ENCODE measurements around the gene NAA38. TPM values are rescaled to one million over a fixed set of nuclear protein-coding genes. Genes with fewer than 3 reads are reported as not detected.

NAA38 gene
- total RNA-seq, 1 experiment from 2014 or later: 103 TPM

GRCh38 chr17:7807206-7807605 lies 50.2 kb downstream of the NAA38 start:
- H3K27me3 ChIP-seq (ENCODE audit: insufficient read depth, low read length): no peaks in the 10 kb centered on the region
- H4K20me1 ChIP-seq (ENCODE audit: insufficient read depth): no peaks in the 10 kb centered on the region
- no peaks in the 10 kb centered on the region for H3K9me2 ChIP-seq (ENCODE audit: insufficient read depth)
- intact Hi-C loops (cut with micrococcal nuclease): no loop called here
- ChIA-PET RAD21 (ENCODE audit: low non-redundant PET in 1 of 2, low total read pairs in 2 of 2, uncharacterized antibody in 2 of 2, unreplicated experiment in 2 of 2) (no interaction called here), POLR2A (no interaction called here), CTCF (no interaction called here)
- no peak overlapping the region for H3K9ac ChIP-seq (ENCODE audit: low read length)
- H3K4me1 ChIP-seq (ENCODE audit: control insufficient read depth in 1 of 2, insufficient read depth in 2 of 2, low read length in 2 of 2): peaks cover 9 to 24% of the 10 kb centered on the region in 2 experiments
- no peak overlapping the region for H3K4me2 ChIP-seq (ENCODE audit: low read length)
- no peaks in the 10 kb centered on the region for H3K79me2 ChIP-seq (ENCODE audit: insufficient read depth, low read length)
- H3K27ac ChIP-seq (ENCODE audit: low read depth, low read length): no peak overlapping the region
- TF ChIP-seq ZBTB33 (IDR thresholded peaks at IDR 0.05; ENCODE audit: extremely low read depth, insufficient replicate concordance, low read length) (no peak), ATF3 (IDR thresholded peaks at IDR 0.05) (no peak), RAD21 (IDR thresholded peaks at IDR 0.05; ENCODE audit: low read depth) (no peak), SRF (IDR thresholded peaks at IDR 0.05; ENCODE audit: low read depth) (no peak), FOSL1 (IDR thresholded peaks at IDR 0.05; ENCODE audit: low read depth) (no peak), SIN3A (IDR thresholded peaks at IDR 0.05; ENCODE audit: low read depth) (no peak)
- no TSS peak for BruUV-seq (replicated peaks)
- no peaks in the 10 kb centered on the region for H3K36me3 ChIP-seq (ENCODE audit: control insufficient read depth in 1 of 2, insufficient read depth in 2 of 2, low read length in 2 of 2)
- no peak overlapping the region for H3K4me3 ChIP-seq (replicated peaks in 1 of 2; ENCODE audit: low read depth in 1 of 2, low read length in 2 of 2)
- DNase-seq (ENCODE audit: low read depth, low spot score) (no peak), ATAC-seq (no peak)
- no peak overlapping the region for H2AFZ ChIP-seq (ENCODE audit: low read depth, low read length, poor library complexity, severe bottlenecking)
- H3K9me3 ChIP-seq (ENCODE audit: control insufficient read depth in 1 of 2, insufficient read depth in 1 of 2, low read depth in 1 of 2, low read length in 2 of 2): no peaks in the 10 kb centered on the region

Other genes with a start within 250 kb of the NAA38 start
- 49.7 TPM for gene FXR2, start 242.7 kb downstream of the NAA38 start, total RNA-seq (2021; ENCODE audit: unreplicated experiment)
- 54.9 TPM for gene SAT2, start 229.7 kb downstream of the NAA38 start, total RNA-seq (2021; ENCODE audit: unreplicated experiment)
- gene SHBG, start 227.4 kb downstream of the NAA38 start, total RNA-seq (2021; ENCODE audit: unreplicated experiment): not detected
- not detected for gene ATP1B2, start 206.6 kb downstream of the NAA38 start, total RNA-seq (2021; ENCODE audit: unreplicated experiment)
- 110 TPM for gene TP53, start 170.1 kb downstream of the NAA38 start, total RNA-seq (2021; ENCODE audit: unreplicated experiment)
- 28.8 TPM for gene WRAP53, start 169.1 kb downstream of the NAA38 start, total RNA-seq (2021; ENCODE audit: unreplicated experiment)
- 0.07 TPM for gene EFNB3, start 152.4 kb downstream of the NAA38 start, total RNA-seq (2021; ENCODE audit: unreplicated experiment)
- gene DNAH2, start 139.8 kb downstream of the NAA38 start, total RNA-seq (2021; ENCODE audit: unreplicated experiment): 2.0 TPM
- 42.1 TPM for gene KDM6B, start 23.3 kb downstream of the NAA38 start, total RNA-seq (2021; ENCODE audit: unreplicated experiment)
- gene TMEM88, start 2.5 kb downstream of the NAA38 start, total RNA-seq (2021; ENCODE audit: unreplicated experiment): 2.8 TPM
- gene CYB5D1, start 444 bp upstream of the NAA38 start, total RNA-seq (2021; ENCODE audit: unreplicated experiment): 21.5 TPM
- 54.8 TPM for gene CHD3, start 31.2 kb upstream of the NAA38 start, total RNA-seq (2021; ENCODE audit: unreplicated experiment)
- 0.74 TPM for gene RNF227, start 58.7 kb upstream of the NAA38 start, total RNA-seq (2021; ENCODE audit: unreplicated experiment)
- gene KCNAB3, start 72.3 kb upstream of the NAA38 start, total RNA-seq (2021; ENCODE audit: unreplicated experiment): 7.1 TPM
- gene TRAPPC1, start 74.4 kb upstream of the NAA38 start, total RNA-seq (2021; ENCODE audit: unreplicated experiment): 123 TPM
- gene CNTROB, start 74.6 kb upstream of the NAA38 start, total RNA-seq (2021; ENCODE audit: unreplicated experiment): 54.6 TPM
- gene GUCY2D, start 145.1 kb upstream of the NAA38 start, total RNA-seq (2021; ENCODE audit: unreplicated experiment): 1.4 TPM
- 0.30 TPM for gene ALOX15B, start 181.5 kb upstream of the NAA38 start, total RNA-seq (2021; ENCODE audit: unreplicated experiment)
- 3.8 TPM for gene ALOX12B, start 230.2 kb upstream of the NAA38 start, total RNA-seq (2021; ENCODE audit: unreplicated experiment)

Data from HCT116 (cell line).